H1 (cell line): ENCODE measurements around the gene PPY.

Experiments
- BACH1 ChIP-seq: IDR thresholded peaks from 2 replicates; pipeline ENCODE4 v1.6.1; 2012; ENCODE audit warnings: low read length, improper control_type of control experiment
- CBX5 ChIP-seq: fragments of 300-800, 300-1000 bp; sonication (generic); IDR thresholded peaks from 2 replicates; pipeline ENCODE4 v1.7.1; 2016; ENCODE audit warnings: antibody characterized with exemption, low read length, low read depth
- CHD2 ChIP-seq: IDR thresholded peaks from 2 replicates; pipeline ENCODE4 v1.6.1; 2012; ENCODE audit warnings: low read length, improper control_type of control experiment
- CTCF ChIP-seq, 3 experiments: IDR thresholded peaks; 1 replicate in 2 of 3; 2 replicates in 1 of 3; pipeline versions ENCODE4 v1.5.1 to v1.6.1; 2011; ENCODE audit warnings: low read length in 3 of 3, mild to moderate bottlenecking in 3 of 3, inconsistent platforms in 2 of 3, low read depth in 1 of 3, moderate library complexity in 1 of 3; ENCODE audit not compliant: insufficient read depth in 1 of 3; ENCODE audit errors: control extremely low read depth in 1 of 3
- EP300 ChIP-seq, 2 experiments: IDR thresholded peaks; 1 replicate in 1 of 2; 2 replicates in 1 of 2; pipeline ENCODE4 v1.6.1; 2011 to 2012; ENCODE audit warnings: low read depth in 2 of 2, low read length in 2 of 2, mild to moderate bottlenecking in 2 of 2, borderline replicate concordance in 1 of 2, inconsistent platforms in 1 of 2, moderate library complexity in 1 of 2
- EZH2 ChIP-seq: fragments of 200-600 bp; sonication (generic); IDR thresholded peaks from 2 replicates; pipeline ENCODE4 v1.7.1; 2012; ENCODE audit warnings: low read depth, mild to moderate bottlenecking, moderate library complexity, low read length, inconsistent platforms; ENCODE audit not compliant: severe bottlenecking
- NANOG ChIP-seq: IDR thresholded peaks from 2 replicates; pipeline ENCODE4 v1.6.1; 2011; ENCODE audit warnings: low read length, low read depth, mild to moderate bottlenecking, inconsistent platforms; ENCODE audit not compliant: insufficient read depth, poor library complexity, severe bottlenecking
- POLR2AphosphoS5 ChIP-seq: IDR thresholded peaks from 2 replicates; pipeline ENCODE4 v1.6.1; 2011; ENCODE audit warnings: low read depth, low read length
- POU5F1 ChIP-seq: IDR thresholded peaks from 2 replicates; pipeline ENCODE4 v1.6.1; 2011; ENCODE audit warnings: low read depth, mild to moderate bottlenecking, low read length, moderate library complexity
- RAD21 ChIP-seq, 2 experiments: IDR thresholded peaks in 1 of 2; conservative IDR thresholded peaks in 1 of 2; 2 replicates each; pipeline ENCODE4 v1.6.1; 2011; ENCODE audit warnings: low read depth in 2 of 2, low read length in 2 of 2, improper control_type of control experiment in 1 of 2, inconsistent platforms in 1 of 2, mild to moderate bottlenecking in 1 of 2, moderate library complexity in 1 of 2
- SIRT6 ChIP-seq: IDR thresholded peaks from one replicate; pipeline ENCODE4 v1.7.1; 2012; ENCODE audit warnings: low read length, inconsistent platforms
- TAF1 ChIP-seq: IDR thresholded peaks from 2 replicates; pipeline ENCODE4 v1.6.1; 2011; ENCODE audit warnings: mild to moderate bottlenecking, low read depth, low read length
- TEAD4 ChIP-seq: IDR thresholded peaks from 2 replicates; pipeline ENCODE4 v1.6.1; 2012; ENCODE audit warnings: low read depth, low read length, inconsistent platforms, mixed read lengths
- TF ChIP-seq, protein P1 (sequence below): IDR thresholded peaks from 2 replicates; pipeline ENCODE4 v1.6.1; 2012; ENCODE audit warnings: inconsistent platforms

DNA sequence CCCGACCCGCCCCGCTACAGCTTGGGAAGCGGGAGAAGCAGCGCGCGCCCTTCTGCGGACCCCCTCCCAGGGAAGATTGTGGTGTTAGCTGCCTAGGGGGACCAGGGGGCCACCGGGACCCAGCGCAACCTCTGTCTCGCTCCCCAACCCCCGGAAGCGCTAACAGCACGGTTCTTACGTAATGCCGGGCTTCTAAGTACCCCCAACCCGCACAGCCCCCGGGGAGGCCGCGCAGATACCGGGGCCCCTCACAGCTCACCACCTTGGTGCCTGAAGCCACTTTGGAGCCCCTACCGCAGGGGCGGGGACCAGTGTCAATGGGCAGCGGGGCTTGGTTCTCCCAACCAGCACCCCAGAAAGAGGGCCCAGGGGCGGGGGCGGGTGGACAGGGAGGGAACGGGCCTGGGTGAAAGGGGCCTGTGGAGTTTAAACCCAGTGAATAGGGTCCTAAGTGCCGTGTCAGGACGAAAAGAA lies 35.3 kb downstream of the PPY start:
- no peak for TF ChIP-seq POU5F1
- TF ChIP-seq CTCF (IDR thresholded peaks at IDR 0.05; ENCODE audit: control extremely low read depth in 1 of 3, insufficient read depth in 1 of 3, low read depth in 1 of 3, low read length in 3 of 3): no peak
- no peak for TF ChIP-seq TAF1
- TF ChIP-seq EZH2: no peak
- TF ChIP-seq POLR2AphosphoS5: no peak
- TF ChIP-seq EP300 (IDR thresholded peaks at IDR 0.05; ENCODE audit: borderline replicate concordance in 1 of 2, low read depth in 2 of 2, low read length in 2 of 2): no peak
- TF ChIP-seq CBX5: no peak
- no peak for TF ChIP-seq RAD21 (IDR thresholded peaks at IDR 0.05 in 1 of 2, conservative IDR thresholded peaks at IDR 0.05 in 1 of 2; ENCODE audit: low read depth in 2 of 2, low read length in 2 of 2)
- TF ChIP-seq NANOG: no peak
- no peak for TF ChIP-seq TEAD4
- TF ChIP-seq SIRT6: no peak
- TF ChIP-seq, protein P1, sequence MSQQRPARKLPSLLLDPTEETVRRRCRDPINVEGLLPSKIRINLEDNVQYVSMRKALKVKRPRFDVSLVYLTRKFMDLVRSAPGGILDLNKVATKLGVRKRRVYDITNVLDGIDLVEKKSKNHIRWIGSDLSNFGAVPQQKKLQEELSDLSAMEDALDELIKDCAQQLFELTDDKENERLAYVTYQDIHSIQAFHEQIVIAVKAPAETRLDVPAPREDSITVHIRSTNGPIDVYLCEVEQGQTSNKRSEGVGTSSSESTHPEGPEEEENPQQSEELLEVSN: no peak
- TF ChIP-seq BACH1: no peak
- no peak for TF ChIP-seq CHD2
